HepG2 (cell line): ENCODE results near the gene SAC3D1. TPM values are rescaled to one million over a fixed set of nuclear protein-coding genes. Genes with fewer than 3 reads are reported as not detected.

Source experiments
- ADNP ChIP-seq: sonication (generic); formaldehyde crosslinking; IDR thresholded peaks from 2 replicates; pipeline ENCODE4 v1.4.0; 2020; ENCODE audit warnings: missing genetic modification reagents
- HOXA5 ChIP-seq: sonication (generic); formaldehyde crosslinking; IDR thresholded peaks from 2 replicates; pipeline ENCODE4 v1.4.0; 2020; ENCODE audit warnings: missing genetic modification reagents
- LCORL ChIP-seq, 2 experiments: fragments of 450-650 bp in 1 of 2; sonication (generic) in 1 of 2; formaldehyde crosslinking in 1 of 2; IDR thresholded peaks; 2 replicates each; pipeline versions ENCODE4 v1.5.0 to v1.6.1; 2017 to 2020; ENCODE audit warnings: antibody characterized with exemption in 1 of 2, missing genetic modification reagents in 1 of 2
- ZC3H13 ChIP-seq: sonication (generic); formaldehyde crosslinking; IDR thresholded peaks from 2 replicates; pipeline ENCODE4 v1.8.1; 2023; ENCODE audit warnings: mild to moderate bottlenecking, missing genetic modification reagents, moderate library complexity
- ZFAT ChIP-seq: sonication (generic); formaldehyde crosslinking; conservative IDR thresholded peaks from 2 replicates; pipeline ENCODE4 v1.8.1; 2023; ENCODE audit warnings: missing genetic modification reagents, inconsistent platforms
- ZNF20 ChIP-seq: sonication (generic); formaldehyde crosslinking; IDR thresholded peaks from 2 replicates; pipeline ENCODE4 v1.4.0; 2020; ENCODE audit warnings: mild to moderate bottlenecking, moderate library complexity, missing genetic modification reagents
- ZNF75D ChIP-seq: sonication (generic); formaldehyde crosslinking; IDR thresholded peaks from 2 replicates; pipeline ENCODE4 v1.8.1; 2023; ENCODE audit warnings: missing genetic modification reagents, mild to moderate bottlenecking, borderline replicate concordance
- ZNF790 ChIP-seq: sonication (generic); formaldehyde crosslinking; IDR thresholded peaks from 2 replicates; pipeline ENCODE4 v1.8.0; 2022; ENCODE audit warnings: missing genetic modification reagents, mild to moderate bottlenecking, borderline replicate concordance
- polyA plus RNA-seq, 8 experiments: library from polyadenylated mRNA; depleted of rRNA in 3 of 8; stranded (reverse) in 7 of 8; unstranded in 1 of 8; fragments of >200 nt; fragmentation: Illumina TruSeq in 4 of 8; extraction: Trizol in 4 of 8; gene quantifications; 2 replicates each; pipeline versions ENCODE4 v1.2.1 to v1.2.3, GENCODE V29; 2011 to 2016; ENCODE audit warnings: low read depth in 4 of 8, missing spikeins in 1 of 8, mixed read lengths in 1 of 8; ENCODE audit not compliant: insufficient read depth in 1 of 8
- total RNA-seq, 5 experiments: library from RNA; depleted of rRNA; stranded (reverse); fragments of >200 nt; fragmentation: Illumina TruSeq; extraction: Trizol; gene quantifications; 2 replicates each; pipeline ENCODE4 v1.2.3, GENCODE V29; 2016; ENCODE audit warnings: low read depth in 1 of 5
- TF ChIP-seq, protein P1 (sequence below): sonication (generic); formaldehyde crosslinking; IDR thresholded peaks from 2 replicates; pipeline ENCODE4 v1.8.0; 2022; ENCODE audit warnings: missing genetic modification reagents, mild to moderate bottlenecking, borderline replicate concordance
- TF ChIP-seq, protein P2 (sequence below): sonication (generic); formaldehyde crosslinking; conservative IDR thresholded peaks from 2 replicates; pipeline ENCODE4 v1.4.0; 2020; ENCODE audit warnings: missing genetic modification reagents
- TF ChIP-seq, protein P3 (sequence below): sonication (generic); formaldehyde crosslinking; IDR thresholded peaks from 2 replicates; pipeline ENCODE4 v1.8.1; 2023; ENCODE audit warnings: mild to moderate bottlenecking, inconsistent platforms, moderate library complexity, missing genetic modification reagents, borderline replicate concordance
- TF ChIP-seq, protein P4 (sequence below), 2 experiments: fragments of 450-650 bp in 1 of 2; sonication (generic) in 1 of 2; formaldehyde crosslinking in 1 of 2; IDR thresholded peaks; 2 replicates each; pipeline versions ENCODE4 v1.6.1 to v1.8.0; 2016 to 2022; ENCODE audit warnings: antibody characterized with exemption in 1 of 2, mild to moderate bottlenecking in 1 of 2, missing genetic modification reagents in 1 of 2
- TF ChIP-seq, protein P5 (sequence below): sonication (generic); formaldehyde crosslinking; IDR thresholded peaks from 2 replicates; pipeline ENCODE4 v1.5.0; 2020; ENCODE audit warnings: missing genetic modification reagents

SAC3D1 gene
- total and polyA plus RNA-seq, 2 of the 13 experiments (the other 11 are each of a cell fraction or from before 2014, with no cell fraction given): 7.4 to 36.3 TPM

DNA sequence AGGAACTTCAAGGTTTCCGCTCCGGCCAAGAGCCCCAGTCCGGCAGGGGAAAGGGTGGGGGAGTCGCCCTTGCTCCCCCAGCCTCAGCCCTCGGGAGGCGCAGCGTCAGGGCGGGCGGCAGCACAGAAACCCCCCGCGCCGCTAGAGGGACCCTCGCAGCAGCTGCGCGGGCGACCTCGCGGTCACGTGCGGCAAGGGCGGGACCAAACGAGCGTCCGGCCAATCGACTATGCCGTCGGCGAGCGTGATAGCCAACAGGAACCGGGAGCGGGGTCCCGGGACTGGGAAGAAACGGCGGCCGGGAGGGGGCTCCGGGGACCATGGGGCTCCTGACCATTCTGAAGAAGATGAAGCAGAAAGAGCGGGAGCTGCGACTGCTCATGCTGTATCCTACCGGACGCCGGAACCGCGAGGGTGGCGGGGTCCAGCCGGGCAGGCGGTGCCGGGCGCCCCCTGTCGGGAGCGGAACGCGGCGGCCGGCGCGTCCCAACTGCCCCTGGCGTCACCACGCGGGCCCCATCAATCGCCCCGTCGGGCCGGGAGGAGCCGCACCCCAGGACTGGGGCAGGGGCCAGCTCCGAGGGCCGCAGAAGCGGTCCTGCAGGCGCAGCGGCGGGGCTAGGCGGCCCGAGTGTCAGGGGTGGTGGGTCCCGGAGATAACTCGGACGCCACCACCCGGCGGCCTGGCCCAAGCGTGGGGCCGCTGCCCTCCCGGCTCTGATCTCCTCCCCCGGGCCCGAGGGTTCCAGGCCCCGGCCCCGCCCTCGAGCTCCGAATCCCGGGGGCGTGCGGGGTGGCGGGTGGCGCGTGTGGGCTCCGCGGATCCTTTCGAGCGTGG lies 26.9 kb upstream of the SAC3D1 start, which contains the start of gene ARL2 (continued):
- peak; percentile 35; the same call in 1 of the 2 replicates for TF ChIP-seq ZFAT (CRISPR knock-in tag)
- TF ChIP-seq, protein P1, sequence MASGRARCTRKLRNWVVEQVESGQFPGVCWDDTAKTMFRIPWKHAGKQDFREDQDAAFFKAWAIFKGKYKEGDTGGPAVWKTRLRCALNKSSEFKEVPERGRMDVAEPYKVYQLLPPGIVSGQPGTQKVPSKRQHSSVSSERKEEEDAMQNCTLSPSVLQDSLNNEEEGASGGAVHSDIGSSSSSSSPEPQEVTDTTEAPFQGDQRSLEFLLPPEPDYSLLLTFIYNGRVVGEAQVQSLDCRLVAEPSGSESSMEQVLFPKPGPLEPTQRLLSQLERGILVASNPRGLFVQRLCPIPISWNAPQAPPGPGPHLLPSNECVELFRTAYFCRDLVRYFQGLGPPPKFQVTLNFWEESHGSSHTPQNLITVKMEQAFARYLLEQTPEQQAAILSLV (CRISPR knock-in tag): peak; percentile 80; the same call in 1 of the 2 replicates
- 0 out of 2 replicates have a peak, but pooled peaks have one; percentile 34 for TF ChIP-seq ZC3H13 (CRISPR knock-in tag)
- TF ChIP-seq HOXA5: peak; percentile 39; the same call in 1 of the 2 replicates
- no peak for TF ChIP-seq ADNP (CRISPR knock-in tag)
- TF ChIP-seq, protein P2, sequence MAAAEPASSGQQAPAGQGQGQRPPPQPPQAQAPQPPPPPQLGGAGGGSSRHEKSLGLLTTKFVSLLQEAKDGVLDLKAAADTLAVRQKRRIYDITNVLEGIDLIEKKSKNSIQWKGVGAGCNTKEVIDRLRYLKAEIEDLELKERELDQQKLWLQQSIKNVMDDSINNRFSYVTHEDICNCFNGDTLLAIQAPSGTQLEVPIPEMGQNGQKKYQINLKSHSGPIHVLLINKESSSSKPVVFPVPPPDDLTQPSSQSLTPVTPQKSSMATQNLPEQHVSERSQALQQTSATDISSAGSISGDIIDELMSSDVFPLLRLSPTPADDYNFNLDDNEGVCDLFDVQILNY: peak; percentile 18; the same call in 1 of the 2 replicates
- no peak for TF ChIP-seq LCORL (IDR thresholded peaks at IDR 0.05)
- TF ChIP-seq LCORL (CRISPR knock-in tag; IDR thresholded peaks at IDR 0.05): peak; percentile 67; the same call in 1 of the 2 replicates
- TF ChIP-seq, protein P3, sequence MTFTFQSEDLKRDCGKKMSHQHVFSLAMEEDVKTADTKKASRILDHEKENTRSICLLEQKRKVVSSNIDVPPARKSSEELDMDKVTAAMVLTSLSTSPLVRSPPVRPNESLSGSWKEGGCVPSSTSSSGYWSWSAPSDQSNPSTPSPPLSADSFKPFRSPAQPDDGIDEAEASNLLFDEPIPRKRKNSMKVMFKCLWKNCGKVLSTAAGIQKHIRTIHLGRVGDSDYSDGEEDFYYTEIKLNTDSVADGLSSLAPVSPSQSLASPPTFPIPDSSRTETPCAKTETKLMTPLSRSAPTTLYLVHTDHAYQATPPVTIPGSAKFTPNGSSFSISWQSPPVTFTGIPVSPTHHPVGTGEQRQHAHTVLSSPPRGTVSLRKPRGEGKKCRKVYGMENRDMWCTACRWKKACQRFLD: peak; percentile 67; the same call in 1 of the 2 replicates
- TF ChIP-seq ZNF20 (CRISPR knock-in tag): no peak
- TF ChIP-seq, protein P4, sequence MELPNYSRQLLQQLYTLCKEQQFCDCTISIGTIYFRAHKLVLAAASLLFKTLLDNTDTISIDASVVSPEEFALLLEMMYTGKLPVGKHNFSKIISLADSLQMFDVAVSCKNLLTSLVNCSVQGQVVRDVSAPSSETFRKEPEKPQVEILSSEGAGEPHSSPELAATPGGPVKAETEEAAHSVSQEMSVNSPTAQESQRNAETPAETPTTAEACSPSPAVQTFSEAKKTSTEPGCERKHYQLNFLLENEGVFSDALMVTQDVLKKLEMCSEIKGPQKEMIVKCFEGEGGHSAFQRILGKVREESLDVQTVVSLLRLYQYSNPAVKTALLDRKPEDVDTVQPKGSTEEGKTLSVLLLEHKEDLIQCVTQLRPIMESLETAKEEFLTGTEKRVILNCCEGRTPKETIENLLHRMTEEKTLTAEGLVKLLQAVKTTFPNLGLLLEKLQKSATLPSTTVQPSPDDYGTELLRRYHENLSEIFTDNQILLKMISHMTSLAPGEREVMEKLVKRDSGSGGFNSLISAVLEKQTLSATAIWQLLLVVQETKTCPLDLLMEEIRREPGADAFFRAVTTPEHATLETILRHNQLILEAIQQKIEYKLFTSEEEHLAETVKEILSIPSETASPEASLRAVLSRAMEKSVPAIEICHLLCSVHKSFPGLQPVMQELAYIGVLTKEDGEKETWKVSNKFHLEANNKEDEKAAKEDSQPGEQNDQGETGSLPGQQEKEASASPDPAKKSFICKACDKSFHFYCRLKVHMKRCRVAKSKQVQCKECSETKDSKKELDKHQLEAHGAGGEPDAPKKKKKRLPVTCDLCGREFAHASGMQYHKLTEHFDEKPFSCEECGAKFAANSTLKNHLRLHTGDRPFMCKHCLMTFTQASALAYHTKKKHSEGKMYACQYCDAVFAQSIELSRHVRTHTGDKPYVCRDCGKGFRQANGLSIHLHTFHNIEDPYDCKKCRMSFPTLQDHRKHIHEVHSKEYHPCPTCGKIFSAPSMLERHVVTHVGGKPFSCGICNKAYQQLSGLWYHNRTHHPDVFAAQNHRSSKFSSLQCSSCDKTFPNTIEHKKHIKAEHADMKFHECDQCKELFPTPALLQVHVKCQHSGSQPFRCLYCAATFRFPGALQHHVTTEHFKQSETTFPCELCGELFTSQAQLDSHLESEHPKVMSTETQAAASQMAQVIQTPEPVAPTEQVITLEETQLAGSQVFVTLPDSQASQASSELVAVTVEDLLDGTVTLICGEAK (IDR thresholded peaks at IDR 0.05): no peak
- TF ChIP-seq, protein P4 (CRISPR knock-in tag; IDR thresholded peaks at IDR 0.05): peak; percentile 84; the same call in 1 of the 2 replicates
- no peak for TF ChIP-seq ZNF75D (CRISPR knock-in tag)
- TF ChIP-seq, protein P5, sequence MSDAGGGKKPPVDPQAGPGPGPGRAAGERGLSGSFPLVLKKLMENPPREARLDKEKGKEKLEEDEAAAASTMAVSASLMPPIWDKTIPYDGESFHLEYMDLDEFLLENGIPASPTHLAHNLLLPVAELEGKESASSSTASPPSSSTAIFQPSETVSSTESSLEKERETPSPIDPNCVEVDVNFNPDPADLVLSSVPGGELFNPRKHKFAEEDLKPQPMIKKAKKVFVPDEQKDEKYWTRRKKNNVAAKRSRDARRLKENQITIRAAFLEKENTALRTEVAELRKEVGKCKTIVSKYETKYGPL (CRISPR knock-in tag): no peak
- 0 out of 2 replicates have a peak, but pooled peaks have one; percentile 7 for TF ChIP-seq ZNF790
